K562 (cell line): ENCODE results near the gene GLIS1.

ENCODE experiments used
- CEBPB ChIP-seq: fragments of 450-650 bp; IDR thresholded peaks from 2 replicates; pipeline ENCODE4 v1.6.1; 2016; ENCODE audit warnings: missing genetic modification characterization, missing compliant biosample characterization
- CTCF ChIP-seq, 3 experiments: IDR thresholded peaks in 2 of 3; conservative IDR thresholded peaks in 1 of 3; 2 replicates each; pipeline ENCODE4 v1.5.1; 2011 to 2012; ENCODE audit warnings: low read length in 3 of 3, mild to moderate bottlenecking in 3 of 3, control low read depth in 2 of 3, improper control_type of control experiment in 1 of 3, inconsistent platforms in 1 of 3, low read depth in 1 of 3, mixed read lengths in 1 of 3, moderate library complexity in 1 of 3; ENCODE audit not compliant: insufficient read depth in 2 of 3
- GATAD2B ChIP-seq: fragments of 450-650 bp; IDR thresholded peaks from 2 replicates; pipeline ENCODE4 v1.6.1; 2017; ENCODE audit warnings: mild to moderate bottlenecking, borderline replicate concordance
- HDAC6 ChIP-seq: IDR thresholded peaks from 2 replicates; pipeline ENCODE4 v1.6.1; 2012; ENCODE audit warnings: low read depth, mild to moderate bottlenecking, control low read depth, inconsistent platforms, low read length, moderate library complexity
- HMGXB4 ChIP-seq: sonication (generic); formaldehyde crosslinking; IDR thresholded peaks from 2 replicates; pipeline ENCODE4 v1.8.1; 2023; ENCODE audit warnings: mild to moderate bottlenecking, missing genetic modification reagents
- NR2C2 ChIP-seq, 2 experiments: fragments of 200-800 bp in 1 of 2; sonication (Bioruptor generic) in 1 of 2; sonication (generic) in 1 of 2; formaldehyde crosslinking in 1 of 2; IDR thresholded peaks; 2 replicates each; pipeline versions ENCODE4 v1.6.1 to v1.8.0; 2016 to 2022; ENCODE audit warnings: mild to moderate bottlenecking in 1 of 2, missing compliant biosample characterization in 1 of 2, missing genetic modification characterization in 1 of 2, missing genetic modification reagents in 1 of 2
- PCBP2 ChIP-seq: fragments of 200-400 bp; formaldehyde crosslinking; IDR thresholded peaks from 2 replicates; pipeline ENCODE4 v1.6.1; 2018; ENCODE audit warnings: low read length, low read depth, mild to moderate bottlenecking, moderate library complexity; ENCODE audit not compliant: poor library complexity, severe bottlenecking
- TAF15 ChIP-seq: fragments of 200-400 bp; formaldehyde crosslinking; IDR thresholded peaks from 2 replicates; pipeline ENCODE4 v1.6.1; 2017; ENCODE audit warnings: mild to moderate bottlenecking, low read depth, low read length, moderate library complexity
- TCF7L2 ChIP-seq: fragments of 150-350 bp; IDR thresholded peaks from 2 replicates; pipeline ENCODE4 v1.6.1; 2016; ENCODE audit warnings: low read depth, mild to moderate bottlenecking, low read length, moderate library complexity
- ZFX ChIP-seq: sonication (generic); formaldehyde crosslinking; IDR thresholded peaks from 2 replicates; pipeline ENCODE4 v1.8.0; 2022; ENCODE audit warnings: mild to moderate bottlenecking, missing genetic modification reagents, moderate library complexity
- ZNF77 ChIP-seq: fragments of 250-450 bp; sonication (Bioruptor Pico); IDR thresholded peaks from 2 replicates; pipeline ENCODE4 v1.5.0; 2020
- TF ChIP-seq, protein P1 (sequence below): sonication (generic); formaldehyde crosslinking; IDR thresholded peaks from 2 replicates; pipeline ENCODE4 v1.8.0; 2022; ENCODE audit warnings: mild to moderate bottlenecking, missing genetic modification reagents, borderline replicate concordance
- TF ChIP-seq, protein P2 (sequence below): sonication (generic); formaldehyde crosslinking; IDR thresholded peaks from 2 replicates; pipeline ENCODE4 v1.8.0; 2022; ENCODE audit warnings: missing genetic modification reagents, mild to moderate bottlenecking, moderate library complexity, borderline replicate concordance

GRCh38 chr1:53605181-53605580 lies 133.8 kb downstream of the GLIS1 start:
- TF ChIP-seq CTCF (IDR thresholded peaks at IDR 0.05 in 2 of 3, conservative IDR thresholded peaks at IDR 0.05 in 1 of 3; ENCODE audit: insufficient read depth in 2 of 3, low read depth in 1 of 3, low read length in 3 of 3) = no peak
- TF ChIP-seq HDAC6 = no peak
- no peak for TF ChIP-seq ZFX
- TF ChIP-seq NR2C2 (CRISPR knock-in tag; IDR thresholded peaks at IDR 0.05) = no peak
- no peak for TF ChIP-seq NR2C2 (tag; IDR thresholded peaks at IDR 0.05)
- TF ChIP-seq, protein P1, sequence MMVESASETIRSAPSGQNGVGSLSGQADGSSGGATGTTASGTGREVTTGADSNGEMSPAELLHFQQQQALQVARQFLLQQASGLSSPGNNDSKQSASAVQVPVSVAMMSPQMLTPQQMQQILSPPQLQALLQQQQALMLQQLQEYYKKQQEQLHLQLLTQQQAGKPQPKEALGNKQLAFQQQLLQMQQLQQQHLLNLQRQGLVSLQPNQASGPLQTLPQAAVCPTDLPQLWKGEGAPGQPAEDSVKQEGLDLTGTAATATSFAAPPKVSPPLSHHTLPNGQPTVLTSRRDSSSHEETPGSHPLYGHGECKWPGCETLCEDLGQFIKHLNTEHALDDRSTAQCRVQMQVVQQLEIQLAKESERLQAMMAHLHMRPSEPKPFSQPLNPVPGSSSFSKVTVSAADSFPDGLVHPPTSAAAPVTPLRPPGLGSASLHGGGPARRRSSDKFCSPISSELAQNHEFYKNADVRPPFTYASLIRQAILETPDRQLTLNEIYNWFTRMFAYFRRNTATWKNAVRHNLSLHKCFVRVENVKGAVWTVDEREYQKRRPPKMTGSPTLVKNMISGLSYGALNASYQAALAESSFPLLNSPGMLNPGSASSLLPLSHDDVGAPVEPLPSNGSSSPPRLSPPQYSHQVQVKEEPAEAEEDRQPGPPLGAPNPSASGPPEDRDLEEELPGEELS (CRISPR knock-in tag) = no peak
- TF ChIP-seq ZNF77 (CRISPR knock-in tag) = no peak
- TF ChIP-seq CEBPB (tag) = no peak
- no peak for TF ChIP-seq GATAD2B
- TF ChIP-seq HMGXB4 (CRISPR knock-in tag) = no peak
- TF ChIP-seq, protein P2, sequence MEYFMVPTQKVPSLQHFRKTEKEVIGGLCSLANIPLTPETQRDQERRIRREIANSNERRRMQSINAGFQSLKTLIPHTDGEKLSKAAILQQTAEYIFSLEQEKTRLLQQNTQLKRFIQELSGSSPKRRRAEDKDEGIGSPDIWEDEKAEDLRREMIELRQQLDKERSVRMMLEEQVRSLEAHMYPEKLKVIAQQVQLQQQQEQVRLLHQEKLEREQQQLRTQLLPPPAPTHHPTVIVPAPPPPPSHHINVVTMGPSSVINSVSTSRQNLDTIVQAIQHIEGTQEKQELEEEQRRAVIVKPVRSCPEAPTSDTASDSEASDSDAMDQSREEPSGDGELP (CRISPR knock-in tag) = no peak
- no peak for TF ChIP-seq PCBP2
- no peak for TF ChIP-seq TAF15
- TF ChIP-seq TCF7L2 = no peak
